Activated effector memory CD4-positive, alpha-beta T cell treated with Interleukin-2 at 50 U/mL for 16 hours (primary cell): ENCODE results near the gene PGPEP1.
A peak's percentile ranks its signal among the peaks of the same experiment; 100 is the strongest.
"Not testable (repeated sequence)": the region's sequence is repeated elsewhere in the genome, so short reads cannot be mapped to it uniquely, and the experiment has no call there.

Experiments
- DNase-seq: peaks from one replicate; pipeline ENCODE4 v3.0.0-alpha.2; 2020

The PGPEP1 gene

GRCh38 chr19:18332917-18333530 is 7.4 kb upstream of the PGPEP1 start:
- no peak for DNase-seq

DNA sequence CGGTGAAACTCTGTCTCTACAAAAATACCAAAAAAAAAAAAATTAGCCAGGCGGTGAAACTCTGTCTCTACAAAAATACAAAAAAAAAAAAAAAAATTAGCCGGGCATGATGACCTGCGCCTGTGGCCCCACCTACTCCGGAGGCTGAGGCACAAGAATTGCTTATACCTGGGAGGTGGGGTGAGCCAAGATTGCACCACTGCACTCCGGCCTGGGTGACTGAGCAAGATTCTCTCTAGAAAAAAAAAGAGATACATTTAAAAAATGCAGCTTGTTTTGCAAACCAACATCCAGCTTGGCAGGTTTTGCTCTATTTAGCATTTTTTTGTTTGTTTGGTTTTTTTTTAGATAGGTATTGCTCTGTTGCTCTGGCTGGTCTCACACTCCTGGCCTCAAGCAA is 6.7 kb upstream of the PGPEP1 start:
- no peak for DNase-seq

GRCh38 chr19:18336121-18336520 is 4.3 kb upstream of the PGPEP1 start:
- no peak for DNase-seq

DNA sequence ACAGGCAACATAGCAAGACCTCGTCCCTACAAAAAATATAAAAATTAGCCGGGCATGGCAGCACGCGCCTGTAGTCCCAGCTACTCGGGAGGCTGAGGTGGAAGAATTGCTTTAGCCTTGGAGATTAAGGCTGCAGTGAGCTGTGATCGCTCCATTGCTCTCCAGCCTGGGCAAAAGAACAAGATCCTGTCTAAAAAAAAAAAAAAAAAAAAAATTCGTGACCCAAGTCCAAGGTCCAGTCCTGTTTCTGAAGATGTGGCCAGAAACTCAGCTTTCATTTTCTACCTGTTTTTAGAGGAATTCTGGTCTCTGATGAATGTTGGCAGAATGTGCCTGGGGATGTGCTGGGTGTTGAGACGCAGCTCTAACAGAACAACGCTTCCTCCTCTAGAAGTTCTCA is 1.9 kb upstream of the PGPEP1 start:
- no peak for DNase-seq

GRCh38 chr19:18339723-18340122 is 675 bp upstream of the PGPEP1 start:
- DNase-seq, result no peak

GRCh38 chr19:18340990-18341868 is 831 bp downstream of the PGPEP1 start:
- DNase-seq, result peak; percentile 60

DNA sequence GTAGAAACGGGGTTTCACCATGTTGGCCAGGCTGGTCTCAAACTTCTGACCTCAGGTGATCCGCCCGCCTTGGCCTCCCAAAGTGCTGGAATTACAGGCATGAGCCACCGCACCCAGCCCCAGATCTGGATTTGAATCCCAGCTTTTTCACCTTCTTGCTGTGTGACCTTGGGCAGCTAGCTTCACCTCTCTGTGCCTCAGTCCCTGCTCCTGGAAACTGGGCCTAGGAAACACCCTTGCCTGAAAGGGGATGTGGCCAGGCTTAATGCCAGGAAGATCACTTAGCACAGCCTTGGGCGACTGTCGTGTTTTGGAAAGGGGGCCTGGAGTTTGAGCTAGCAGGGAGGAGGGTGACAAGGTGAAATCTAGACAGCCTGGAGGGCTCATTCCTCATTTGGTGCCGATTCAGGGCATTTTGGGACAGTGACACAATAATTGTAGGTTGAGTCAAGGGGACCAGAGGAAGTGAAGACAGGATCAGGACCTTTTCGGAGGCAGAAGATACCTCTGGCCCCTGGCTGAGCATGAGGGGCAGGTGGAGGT is 1.8 kb downstream of the PGPEP1 start:
- no peak for DNase-seq

- no peak for DNase-seq
Observed at GRCh38 chr19:18344582-18344950, 4.2 kb downstream of the PGPEP1 start.

DNA sequence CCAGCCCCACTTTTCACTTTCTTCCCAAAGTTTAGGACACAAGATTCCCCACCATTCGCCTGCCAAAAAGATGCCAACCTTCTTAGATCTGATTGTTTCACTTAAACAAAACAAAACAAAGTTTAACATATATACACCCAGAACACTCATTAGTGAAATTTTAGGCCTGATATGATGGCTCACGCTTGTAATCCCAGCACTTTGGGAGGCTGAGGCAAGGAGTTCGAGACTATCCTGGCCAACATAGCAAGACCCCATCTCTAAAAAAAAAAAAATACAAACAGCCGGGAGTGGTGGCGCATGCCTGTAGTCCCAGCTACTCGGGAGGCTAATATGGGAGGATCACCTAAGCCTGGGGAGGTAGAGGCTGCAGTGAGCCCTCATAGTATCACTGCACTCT is 4.9 kb downstream of the PGPEP1 start:
- DNase-seq, result no peak

GRCh38 chr19:18346091-18346490 is 5.7 kb downstream of the PGPEP1 start:
- DNase-seq, result no peak

DNA sequence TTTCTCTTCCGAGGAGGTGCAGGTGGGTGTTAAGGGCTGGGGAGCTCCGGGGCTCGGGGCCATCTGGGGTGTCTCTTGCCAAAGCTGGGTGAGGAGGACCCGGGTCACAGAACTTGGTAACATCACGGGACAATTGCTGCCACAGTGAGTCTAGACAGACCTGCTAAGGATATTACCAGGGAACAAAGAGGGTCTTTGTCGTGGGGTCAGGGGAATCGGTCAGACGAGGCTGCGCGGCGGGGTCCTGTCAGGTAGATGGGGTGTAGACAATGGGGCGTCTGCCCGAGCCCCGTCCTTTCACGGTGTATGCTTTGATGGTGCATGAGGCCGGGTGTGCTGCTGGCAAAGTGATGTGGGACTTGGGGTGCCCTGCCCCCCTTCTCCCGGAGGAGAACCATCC is 7.8 kb downstream of the PGPEP1 start:
- DNase-seq, result no peak

- DNase-seq, result not testable (repeated sequence)
Observed at GRCh38 chr19:18348818-18349339, 8.5 kb downstream of the PGPEP1 start.

GRCh38 chr19:18349524-18350128 is 9.2 kb downstream of the PGPEP1 start:
- DNase-seq, result no peak

DNA sequence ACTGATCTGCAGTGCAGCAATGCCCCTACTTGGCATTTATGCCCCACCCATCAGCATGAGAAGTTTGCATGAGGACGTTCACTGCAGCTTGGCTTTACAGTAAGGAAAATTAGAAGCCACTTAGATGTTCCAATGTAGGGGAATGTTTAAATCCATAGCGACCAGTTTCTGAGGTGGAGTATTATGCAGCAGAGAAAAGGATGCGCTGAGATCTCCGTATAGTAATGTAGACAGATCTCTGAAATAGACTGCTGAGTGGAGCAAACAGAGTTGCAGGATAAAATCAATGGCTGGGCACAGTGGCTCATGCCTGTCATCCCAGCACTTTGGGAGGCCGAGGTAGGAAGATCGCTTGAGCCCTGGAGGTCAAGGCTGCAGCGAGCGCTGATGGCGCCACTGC is 10.1 kb downstream of the PGPEP1 start:
- DNase-seq, result no peak

DNA sequence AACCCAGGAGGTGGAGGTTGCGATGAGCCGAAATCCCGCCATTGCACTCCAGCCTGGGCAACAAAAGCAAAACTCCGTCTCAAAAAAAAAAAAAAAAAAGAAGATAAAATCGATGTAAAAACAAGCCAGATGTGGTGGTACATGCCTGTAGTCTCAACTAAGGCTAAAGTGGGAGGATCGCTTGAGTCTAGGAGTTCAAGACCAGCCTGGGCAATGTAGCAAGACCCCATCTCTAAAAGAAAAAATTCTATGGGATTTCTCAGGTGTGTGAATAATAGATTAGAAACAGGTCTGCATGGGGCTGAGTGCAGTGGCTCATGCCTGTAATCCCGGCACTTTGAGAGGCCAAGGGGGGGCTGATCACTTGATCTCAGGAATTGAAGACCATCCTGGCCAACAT is 11.1 kb downstream of the PGPEP1 start:
- no peak for DNase-seq

GRCh38 chr19:18353378-18354005 is 13.1 kb downstream of the PGPEP1 start:
- no peak for DNase-seq

DNA sequence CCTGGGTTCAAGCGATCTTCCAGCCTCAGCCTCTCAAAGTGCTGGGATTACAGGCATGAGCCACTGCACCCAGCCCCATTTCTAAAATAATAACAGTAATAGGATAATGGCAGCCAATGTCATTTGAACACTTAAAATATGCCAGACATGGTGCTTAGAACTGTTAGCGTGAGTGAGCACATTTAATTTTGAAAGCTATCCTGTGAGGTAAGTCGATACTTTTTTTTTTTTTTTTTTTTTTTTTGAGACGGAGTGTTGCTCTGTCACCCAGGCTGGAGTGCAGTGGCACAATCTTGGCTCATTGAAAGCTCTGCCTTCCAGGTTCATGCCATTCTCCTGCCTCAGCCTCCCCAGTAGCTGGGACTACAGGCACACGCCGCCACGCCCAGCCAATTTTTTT is 14.3 kb downstream of the PGPEP1 start:
- DNase-seq, result not testable (repeated sequence)

DNA sequence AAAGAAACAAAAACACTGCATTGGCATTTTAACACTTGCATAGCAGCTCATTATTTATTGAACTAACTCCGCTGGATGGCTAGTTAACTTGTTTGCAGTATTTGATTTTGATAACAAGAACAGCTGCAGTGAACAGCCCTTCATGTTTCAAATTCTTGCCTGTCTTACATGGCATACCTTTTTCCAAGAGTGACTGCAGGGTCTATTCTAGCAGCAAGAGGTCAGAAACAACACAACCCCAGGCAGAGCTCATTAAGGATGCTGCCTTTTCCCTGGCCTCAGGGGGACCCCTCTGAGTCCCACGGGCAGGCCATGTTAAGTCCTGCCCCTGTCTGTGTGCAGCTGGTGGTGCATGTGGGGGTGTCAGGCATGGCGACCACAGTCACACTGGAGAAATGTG is 16.6 kb downstream of the PGPEP1 start:
- DNase-seq, result no peak

GRCh38 chr19:18361646-18362045 is 21.2 kb downstream of the PGPEP1 start:
- DNase-seq, result no peak

- no peak for DNase-seq
Observed at GRCh38 chr19:18362934-18363542, 22.6 kb downstream of the PGPEP1 start.

DNA sequence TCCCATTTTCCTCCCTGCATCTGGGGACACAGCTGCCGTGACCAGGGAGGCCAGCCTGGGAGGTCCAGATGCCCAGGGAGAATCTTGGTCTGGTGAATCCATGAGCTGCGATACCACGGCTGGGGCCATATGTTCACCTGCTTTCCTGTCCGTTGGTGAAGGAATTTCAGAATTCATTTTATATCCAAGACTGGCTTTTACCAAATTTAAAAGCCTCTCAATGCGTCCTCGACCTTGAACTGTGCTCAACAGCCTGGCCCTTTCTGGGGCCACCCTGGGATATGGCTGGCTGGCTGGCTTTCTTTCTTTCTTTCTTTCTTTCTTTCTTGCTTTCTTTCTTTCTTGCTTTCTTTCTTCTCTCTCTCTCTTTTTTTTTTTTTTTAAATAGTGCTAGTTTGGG is 23.4 kb downstream of the PGPEP1 start:
- no peak for DNase-seq

- not testable (repeated sequence) for DNase-seq
Observed at GRCh38 chr19:18364277-18364825, 24.0 kb downstream of the PGPEP1 start.
